ENCODE data around the gene PCDHGC3. TPM values are rescaled to one million over a fixed set of nuclear protein-coding genes. Genes with fewer than 3 reads are reported as not detected.

The PCDHGC3 gene
- total RNA-seq, 4 donors from 2014 or later, result 40.4 to 77.7 (median 56.3) TPM

DNA sequence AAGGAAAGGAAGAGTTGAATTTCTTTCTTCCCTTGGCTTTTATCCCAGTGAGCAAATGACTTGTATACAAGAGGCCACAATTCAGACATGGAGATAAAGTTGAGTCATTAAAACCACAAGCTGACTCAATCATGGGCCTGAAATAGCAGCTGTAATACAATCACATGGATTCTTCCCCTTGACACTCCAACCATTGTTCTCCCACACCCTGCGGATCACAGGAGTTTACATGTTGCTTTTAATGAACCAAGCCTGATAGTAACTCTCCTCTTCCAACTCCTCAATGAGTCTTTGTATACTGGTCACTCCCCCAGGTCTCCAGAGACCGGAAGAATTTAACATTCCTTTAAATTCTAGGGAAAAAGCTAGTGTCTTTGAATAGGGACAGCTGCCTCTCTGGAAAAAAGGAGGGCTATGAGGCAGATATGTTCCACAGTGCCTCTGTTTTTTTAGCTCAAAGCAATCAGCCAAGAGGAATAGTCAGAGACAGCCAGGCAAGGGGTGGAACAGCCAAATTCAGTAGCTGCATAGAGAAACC lies 45.5 kb downstream of the PCDHGC3 start:
- Histone ChIP-seq H3K4me1 (peaks cover 3 to 74% (median 41%) of the 10 kb centered on the region in 4 donors), H3K27ac (peak overlapping the region; percentile 8 to 88 (median 65)), H3K4me3 (no peak overlapping the region), H3K27me3 (no peaks in the 10 kb centered on the region), H3K9me3 (no peaks in the 10 kb centered on the region), H3K36me3 (peaks cover 0 to 32% (median 0%) of the 10 kb centered on the region in 3 donors)
- TF ChIP-seq EP300 (IDR thresholded peaks at IDR 0.05), result peak; percentile 74 to 96
- TF ChIP-seq, protein P1, sequence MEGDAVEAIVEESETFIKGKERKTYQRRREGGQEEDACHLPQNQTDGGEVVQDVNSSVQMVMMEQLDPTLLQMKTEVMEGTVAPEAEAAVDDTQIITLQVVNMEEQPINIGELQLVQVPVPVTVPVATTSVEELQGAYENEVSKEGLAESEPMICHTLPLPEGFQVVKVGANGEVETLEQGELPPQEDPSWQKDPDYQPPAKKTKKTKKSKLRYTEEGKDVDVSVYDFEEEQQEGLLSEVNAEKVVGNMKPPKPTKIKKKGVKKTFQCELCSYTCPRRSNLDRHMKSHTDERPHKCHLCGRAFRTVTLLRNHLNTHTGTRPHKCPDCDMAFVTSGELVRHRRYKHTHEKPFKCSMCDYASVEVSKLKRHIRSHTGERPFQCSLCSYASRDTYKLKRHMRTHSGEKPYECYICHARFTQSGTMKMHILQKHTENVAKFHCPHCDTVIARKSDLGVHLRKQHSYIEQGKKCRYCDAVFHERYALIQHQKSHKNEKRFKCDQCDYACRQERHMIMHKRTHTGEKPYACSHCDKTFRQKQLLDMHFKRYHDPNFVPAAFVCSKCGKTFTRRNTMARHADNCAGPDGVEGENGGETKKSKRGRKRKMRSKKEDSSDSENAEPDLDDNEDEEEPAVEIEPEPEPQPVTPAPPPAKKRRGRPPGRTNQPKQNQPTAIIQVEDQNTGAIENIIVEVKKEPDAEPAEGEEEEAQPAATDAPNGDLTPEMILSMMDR (IDR thresholded peaks at IDR 0.05), result peak in 1 of 5 experiments; percentile 22
- TF ChIP-seq POLR2A (IDR thresholded peaks at IDR 0.05), result no peak
- WGBS, 2 donors, result 19 to 24% methylated on average over 2 of the region's 2 CpGs
- peak; percentile 28 to 69 for DNase-seq (ENCODE audit: low spot score in 2 of 2)

DNA sequence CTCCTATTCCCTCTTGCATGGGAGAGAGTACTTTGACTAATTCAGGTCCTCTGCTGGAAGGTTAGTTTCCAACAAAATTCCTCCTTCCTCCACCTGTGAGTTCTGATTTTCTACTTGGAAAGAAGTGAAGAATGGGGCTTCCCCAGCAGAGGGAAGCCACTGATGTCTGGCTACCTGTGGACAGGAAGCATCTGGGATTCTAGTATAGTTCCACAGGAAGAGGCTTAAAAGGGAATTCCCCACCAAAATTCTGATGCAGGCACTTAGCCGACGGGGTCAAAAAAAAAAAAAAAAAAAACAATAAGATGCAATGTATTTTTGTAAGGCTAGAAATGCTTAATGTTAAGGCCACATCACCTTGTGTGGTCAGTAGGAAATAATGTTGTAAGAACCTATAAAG lies 46.5 kb downstream of the PCDHGC3 start:
- Histone ChIP-seq H3K4me1 (peaks cover 3 to 66% (median 38%) of the 10 kb centered on the region in 4 donors), H3K36me3 (peaks cover 0 to 32% (median 0%) of the 10 kb centered on the region in 3 donors), H3K27ac (peak overlapping the region in 3 of 4 donors; percentile 51 to 88 (median 79)), H3K4me3 (no peak overlapping the region), H3K9me3 (no peaks in the 10 kb centered on the region), H3K27me3 (no peaks in the 10 kb centered on the region)
- 24 to 26% methylated on average over 2 of the region's 2 CpGs for WGBS, 2 donors
- DNase-seq (ENCODE audit: low spot score in 2 of 2), result no peak
- no peak for TF ChIP-seq POLR2A (IDR thresholded peaks at IDR 0.05)
- TF ChIP-seq, protein P1 (IDR thresholded peaks at IDR 0.05), result no peak
- no peak for TF ChIP-seq EP300 (IDR thresholded peaks at IDR 0.05)

DNA sequence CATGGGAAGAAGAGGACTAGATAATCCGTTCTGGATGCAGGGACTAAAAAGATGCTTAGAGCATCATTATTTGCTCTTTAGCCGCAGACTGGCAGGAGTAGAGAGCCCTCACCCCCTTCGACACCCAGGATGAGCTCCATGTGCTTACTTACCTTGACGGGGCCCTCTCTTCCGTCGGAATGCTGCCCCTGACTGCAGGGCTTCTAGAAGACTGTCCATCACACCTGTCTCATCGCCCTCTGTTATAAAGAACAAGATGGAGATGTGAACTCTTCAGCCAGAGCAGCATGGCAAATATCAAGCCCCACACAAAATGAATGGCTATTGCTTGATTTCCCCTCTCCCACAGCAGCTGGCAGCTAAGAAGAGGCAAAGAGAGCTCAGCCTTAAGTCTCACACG lies 48.2 kb downstream of the PCDHGC3 start:
- TF ChIP-seq POLR2A (IDR thresholded peaks at IDR 0.05), result no peak
- TF ChIP-seq, protein P1 (IDR thresholded peaks at IDR 0.05), result no peak
- no peak for TF ChIP-seq EP300 (IDR thresholded peaks at IDR 0.05)
- H3K27me3 ChIP-seq, result no peaks in the 10 kb centered on the region
- H3K9me3 ChIP-seq, result no peaks in the 10 kb centered on the region
- peaks cover 0 to 35% (median 0%) of the 10 kb centered on the region in 3 donors for H3K36me3 ChIP-seq
- H3K4me1 ChIP-seq, result peaks cover 3 to 73% (median 38%) of the 10 kb centered on the region in 4 donors
- no peak overlapping the region for H3K4me3 ChIP-seq
- no peak for DNase-seq (ENCODE audit: low spot score in 2 of 2)
- peak overlapping the region in 2 of 4 donors; percentile 73 to 80 for H3K27ac ChIP-seq
- WGBS, 2 donors, result 81% methylated on average over 8 of the region's 8 CpGs

DNA sequence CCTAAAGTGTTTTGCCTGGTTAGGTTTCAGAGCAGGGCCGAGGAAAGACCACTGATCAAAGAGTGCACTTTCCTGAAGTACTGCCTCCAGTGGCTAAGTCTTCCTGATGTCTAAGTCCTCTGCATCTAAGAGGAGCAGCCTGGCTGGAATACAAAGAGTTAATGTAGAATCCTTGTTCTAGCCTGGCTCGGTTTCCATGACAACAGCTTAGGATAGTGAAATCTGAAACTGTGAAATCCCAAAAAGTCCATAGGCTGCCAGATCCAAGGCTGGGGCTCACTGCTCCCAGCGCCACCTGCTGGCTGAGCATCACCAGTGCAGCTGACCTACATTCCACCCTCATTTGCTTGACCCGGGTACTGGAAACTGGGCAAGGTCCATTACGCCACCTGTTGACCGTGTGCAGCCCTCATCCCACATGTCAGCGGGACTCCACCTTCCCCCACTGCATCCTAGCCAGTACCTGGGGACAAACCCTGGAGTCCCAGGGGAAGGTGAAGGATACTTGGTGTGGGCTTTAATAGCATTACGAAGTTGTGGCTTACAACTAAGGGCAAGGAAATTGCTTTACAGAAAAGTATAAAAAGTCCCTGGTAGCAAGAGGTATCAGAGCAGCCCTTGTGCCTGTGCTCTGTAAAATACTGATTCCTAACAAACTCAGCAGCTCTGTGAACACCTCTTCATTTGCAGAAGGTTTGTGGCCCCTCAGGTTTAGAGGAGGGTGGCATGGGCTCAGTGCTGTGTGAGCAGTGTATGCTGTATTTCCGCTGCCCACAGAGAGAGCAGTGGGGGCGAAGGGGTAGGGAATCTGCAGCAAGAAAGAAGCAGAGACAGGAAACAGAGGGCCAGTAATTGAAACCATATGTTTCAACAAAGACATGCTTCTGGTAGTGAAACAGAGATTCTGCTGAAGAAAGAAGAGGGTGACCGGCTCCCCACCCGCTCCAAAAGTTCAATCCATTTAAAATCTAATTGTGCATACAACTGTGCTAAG lies 49.1 kb downstream of the PCDHGC3 start:
- WGBS, 2 donors, result 17 to 27% methylated on average over 10 to 12 of the region's 12 CpGs
- Histone ChIP-seq H3K4me1 (peaks cover 3 to 75% (median 37%) of the 10 kb centered on the region in 4 donors), H3K27ac (peak overlapping the region in 3 of 4 donors; percentile 53 to 80 (median 73)), H3K4me3 (no peak overlapping the region), H3K27me3 (no peaks in the 10 kb centered on the region), H3K36me3 (peaks cover 0 to 41% (median 0%) of the 10 kb centered on the region in 3 donors), H3K9me3 (no peaks in the 10 kb centered on the region)
- TF ChIP-seq, protein P1 (IDR thresholded peaks at IDR 0.05), result peak; percentile 95 to 100 (median 99)
- peak; percentile 47 to 90 for TF ChIP-seq EP300 (IDR thresholded peaks at IDR 0.05)
- TF ChIP-seq POLR2A (IDR thresholded peaks at IDR 0.05), result no peak
- peak; percentile 72 to 89 for DNase-seq (ENCODE audit: low spot score in 2 of 2)

Data from tibial nerve (tissue), 4 donors.